Measurements from ENCODE around the gene BNC2.

Gene BNC2

DNA sequence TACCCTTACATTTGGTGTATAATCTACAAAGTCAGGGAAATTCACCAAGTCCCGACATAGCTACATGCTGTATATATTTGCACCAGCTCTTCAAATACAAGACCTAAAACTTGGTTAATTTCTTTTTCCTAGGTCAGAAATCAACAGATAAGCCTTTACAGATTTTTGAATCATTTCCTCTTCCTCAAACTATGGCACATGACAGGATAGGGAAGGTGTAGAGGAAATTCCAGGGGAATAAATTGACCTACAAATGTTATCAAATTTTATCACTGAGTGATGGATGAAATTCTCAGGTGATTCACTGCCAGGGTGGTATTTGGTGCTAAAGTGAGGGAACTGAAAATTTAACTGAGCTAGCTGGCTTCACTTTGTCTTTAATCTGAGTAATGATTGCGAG lies 360.0 kb downstream of the BNC2 start:
- H3K9me3 ChIP-seq (ENCODE audit: control insufficient read depth, low read length) = no peaks in the 10 kb centered on the region
- no peaks in the 10 kb centered on the region for H3K36me3 ChIP-seq (ENCODE audit: control insufficient read depth, insufficient read depth, low read length)
- H3K4me3 ChIP-seq (ENCODE audit: extremely low read depth, insufficient read depth, low read length, poor library complexity, severe bottlenecking) = no peak overlapping the region
- H3K27ac ChIP-seq (ENCODE audit: low read depth, low read length, severe bottlenecking) = no peak overlapping the region
- 100% methylated on average over 1 of the region's 2 CpGs for WGBS, 2 experiments (ENCODE audit: insufficient coverage in 2 of 2)
- peaks cover 46% of the 10 kb centered on the region for H3K4me1 ChIP-seq (ENCODE audit: control insufficient read depth, insufficient read depth, low read length, poor library complexity, severe bottlenecking)

DNA sequence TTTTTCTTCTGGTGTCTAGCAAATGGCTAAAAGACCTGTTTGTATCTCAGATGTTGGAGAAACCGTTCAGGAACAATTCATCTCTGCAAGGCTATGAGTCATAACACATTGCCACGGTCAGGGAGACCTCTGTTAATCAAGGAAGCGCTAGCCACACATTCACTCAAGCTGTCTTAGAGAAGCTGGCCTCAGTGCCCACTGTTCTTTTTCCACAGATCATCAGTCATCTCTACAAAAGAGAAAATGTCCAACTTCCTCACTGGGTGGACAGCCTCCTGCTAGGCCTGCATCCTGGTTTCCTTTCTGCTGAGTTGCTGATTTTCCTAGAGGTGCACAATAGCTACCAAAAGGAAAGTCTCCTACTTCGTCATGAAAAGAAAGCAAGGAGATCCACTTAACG lies 360.5 kb downstream of the BNC2 start:
- 65 to 87% methylated on average over 3 of the region's 5 CpGs for WGBS, 2 experiments (ENCODE audit: insufficient coverage in 2 of 2)
- no peak overlapping the region for H3K4me3 ChIP-seq (ENCODE audit: extremely low read depth, insufficient read depth, low read length, poor library complexity, severe bottlenecking)
- H3K27ac ChIP-seq (ENCODE audit: low read depth, low read length, severe bottlenecking) = no peak overlapping the region
- H3K9me3 ChIP-seq (ENCODE audit: control insufficient read depth, low read length) = no peaks in the 10 kb centered on the region
- no peaks in the 10 kb centered on the region for H3K36me3 ChIP-seq (ENCODE audit: control insufficient read depth, insufficient read depth, low read length)
- H3K4me1 ChIP-seq (ENCODE audit: control insufficient read depth, insufficient read depth, low read length, poor library complexity, severe bottlenecking) = peaks cover 45% of the 10 kb centered on the region

- 63% methylated on average over 2 of the region's 2 CpGs for WGBS, 2 experiments (ENCODE audit: insufficient coverage in 2 of 2)
- peaks cover 30% of the 10 kb centered on the region for H3K4me1 ChIP-seq (ENCODE audit: control insufficient read depth, insufficient read depth, low read length, poor library complexity, severe bottlenecking)
- no peak overlapping the region for H3K4me3 ChIP-seq (ENCODE audit: extremely low read depth, insufficient read depth, low read length, poor library complexity, severe bottlenecking)
- H3K9me3 ChIP-seq (ENCODE audit: control insufficient read depth, low read length) = no peaks in the 10 kb centered on the region
- H3K27ac ChIP-seq (ENCODE audit: low read depth, low read length, severe bottlenecking) = peak overlapping the region; percentile 83
- H3K36me3 ChIP-seq (ENCODE audit: control insufficient read depth, insufficient read depth, low read length) = no peaks in the 10 kb centered on the region
These were observed 365.3 kb downstream of the BNC2 start for GRCh38 chr9:16505199-16505598.

DNA sequence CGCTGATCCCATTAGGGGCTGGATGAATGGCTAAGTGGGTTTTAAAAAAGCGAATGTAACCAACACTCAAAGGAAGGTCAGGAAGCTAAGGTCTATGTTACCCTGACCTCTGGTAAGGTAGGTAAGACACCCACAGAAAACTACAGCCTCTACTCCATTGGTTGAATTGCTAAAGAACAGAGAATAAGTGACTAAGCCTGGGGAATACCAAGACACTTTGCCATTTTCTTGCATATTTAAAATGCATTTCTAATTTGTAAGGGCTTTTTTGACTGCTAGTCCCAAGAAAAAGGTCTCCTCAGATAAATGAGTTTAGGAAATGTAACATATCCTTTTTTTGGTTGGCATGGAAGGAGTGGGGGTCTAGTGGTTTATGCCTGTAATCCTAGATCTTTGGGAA lies 368.7 kb downstream of the BNC2 start:
- no peaks in the 10 kb centered on the region for H3K36me3 ChIP-seq (ENCODE audit: control insufficient read depth, insufficient read depth, low read length)
- no peaks in the 10 kb centered on the region for H3K9me3 ChIP-seq (ENCODE audit: control insufficient read depth, low read length)
- no peak overlapping the region for H3K27ac ChIP-seq (ENCODE audit: low read depth, low read length, severe bottlenecking)
- 92 to 100% methylated on average over 1 to 2 of the region's 2 CpGs for WGBS, 2 experiments (ENCODE audit: insufficient coverage in 2 of 2)
- H3K4me3 ChIP-seq (ENCODE audit: extremely low read depth, insufficient read depth, low read length, poor library complexity, severe bottlenecking) = no peak overlapping the region
- peaks cover 18% of the 10 kb centered on the region for H3K4me1 ChIP-seq (ENCODE audit: control insufficient read depth, insufficient read depth, low read length, poor library complexity, severe bottlenecking)

DNA sequence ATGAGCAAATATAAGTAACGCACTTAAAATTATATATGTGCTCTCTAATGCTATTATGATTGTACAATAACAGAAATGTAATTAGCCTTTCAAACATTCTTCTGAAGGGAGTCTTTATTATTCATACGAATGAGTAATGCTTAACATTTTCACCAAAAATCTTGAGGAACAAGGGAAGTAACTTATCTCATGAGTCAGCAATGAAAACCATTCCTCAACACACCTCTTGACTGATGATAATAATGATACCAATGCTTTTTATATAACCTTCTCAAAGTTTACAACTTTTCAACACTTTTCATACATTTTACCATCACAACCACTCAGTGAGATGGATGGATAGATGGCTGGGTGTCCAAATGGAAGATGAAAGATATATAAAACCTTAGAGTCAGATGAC lies 369.3 kb downstream of the BNC2 start:
- Histone ChIP-seq H3K27ac (ENCODE audit: low read depth, low read length, severe bottlenecking) (no peak overlapping the region), H3K36me3 (ENCODE audit: control insufficient read depth, insufficient read depth, low read length) (no peaks in the 10 kb centered on the region), H3K9me3 (ENCODE audit: control insufficient read depth, low read length) (no peaks in the 10 kb centered on the region), H3K4me1 (ENCODE audit: control insufficient read depth, insufficient read depth, low read length, poor library complexity, severe bottlenecking) (peaks cover 14% of the 10 kb centered on the region), H3K4me3 (ENCODE audit: extremely low read depth, insufficient read depth, low read length, poor library complexity, severe bottlenecking) (no peak overlapping the region)
- WGBS, 2 experiments (ENCODE audit: insufficient coverage in 2 of 2) = no CpG with 5 or more reads among the region's 2 CpGs

DNA sequence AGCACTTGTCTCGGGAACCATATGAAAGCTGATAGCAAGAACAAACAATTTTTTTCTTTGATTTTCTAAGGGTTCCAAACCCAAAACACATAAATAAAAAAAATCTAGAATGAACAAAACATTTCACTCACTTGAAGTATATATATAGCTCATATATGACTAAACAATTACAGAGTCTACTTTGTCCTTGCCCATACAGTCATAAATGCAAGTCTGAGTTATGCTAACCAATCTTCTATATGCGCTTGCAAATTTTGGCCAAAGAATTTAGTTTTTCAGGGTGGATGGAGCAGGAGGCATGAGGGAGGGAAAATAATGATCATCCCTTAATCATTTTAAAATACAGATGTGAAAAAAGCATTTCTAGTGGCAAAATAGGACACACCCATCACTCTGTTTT lies 370.1 kb downstream of the BNC2 start:
- no peaks in the 10 kb centered on the region for H3K9me3 ChIP-seq (ENCODE audit: control insufficient read depth, low read length)
- H3K27ac ChIP-seq (ENCODE audit: low read depth, low read length, severe bottlenecking) = no peak overlapping the region
- peaks cover 6% of the 10 kb centered on the region for H3K4me1 ChIP-seq (ENCODE audit: control insufficient read depth, insufficient read depth, low read length, poor library complexity, severe bottlenecking)
- WGBS, 2 experiments (ENCODE audit: insufficient coverage in 2 of 2) = 100% methylated on average over 1 of the region's 2 CpGs; no CpG with 5 or more reads in 1 of the 2 experiments
- H3K36me3 ChIP-seq (ENCODE audit: control insufficient read depth, insufficient read depth, low read length) = no peaks in the 10 kb centered on the region
- no peak overlapping the region for H3K4me3 ChIP-seq (ENCODE audit: extremely low read depth, insufficient read depth, low read length, poor library complexity, severe bottlenecking)

DNA sequence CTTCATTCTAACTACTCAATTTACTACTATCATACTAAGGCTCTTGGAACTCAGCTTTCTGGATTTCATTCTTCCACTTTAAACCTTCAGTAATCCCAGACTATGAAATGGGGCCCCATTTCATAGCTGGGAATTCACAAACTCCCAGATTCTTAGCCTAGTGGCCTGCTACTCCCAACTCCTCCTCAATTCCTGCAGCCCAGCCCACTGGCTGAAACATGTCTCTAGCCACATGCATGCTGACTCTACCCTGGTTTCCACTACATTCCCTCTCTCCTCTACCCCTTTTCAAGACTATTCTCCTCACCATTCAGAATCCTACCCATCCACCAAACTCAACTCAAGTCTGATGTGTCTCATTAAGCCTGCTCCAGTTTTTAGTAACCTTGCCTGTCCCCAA lies 370.6 kb downstream of the BNC2 start:
- no peaks in the 10 kb centered on the region for H3K9me3 ChIP-seq (ENCODE audit: control insufficient read depth, low read length)
- H3K4me1 ChIP-seq (ENCODE audit: control insufficient read depth, insufficient read depth, low read length, poor library complexity, severe bottlenecking) = peaks cover 3% of the 10 kb centered on the region
- no peaks in the 10 kb centered on the region for H3K36me3 ChIP-seq (ENCODE audit: control insufficient read depth, insufficient read depth, low read length)
- H3K4me3 ChIP-seq (ENCODE audit: extremely low read depth, insufficient read depth, low read length, poor library complexity, severe bottlenecking) = no peak overlapping the region
- H3K27ac ChIP-seq (ENCODE audit: low read depth, low read length, severe bottlenecking) = no peak overlapping the region

DNA sequence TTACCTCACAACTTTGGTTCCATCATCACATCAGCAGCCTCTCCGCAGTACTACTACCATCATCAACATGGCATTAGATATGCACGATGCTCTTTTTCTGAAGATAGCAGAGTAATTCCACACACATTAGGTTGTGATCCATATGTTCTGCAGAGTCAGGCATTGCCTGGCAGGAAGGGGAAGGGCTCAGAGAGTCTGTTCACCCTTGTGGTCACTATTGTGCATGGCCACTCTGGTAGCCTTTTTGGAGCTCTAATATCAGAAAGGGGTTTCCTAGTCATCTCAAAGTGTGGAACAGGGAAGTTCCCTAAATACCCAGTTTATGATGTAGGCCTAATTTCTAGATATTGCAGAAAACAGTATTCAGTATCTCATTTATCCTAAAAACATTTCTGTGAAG lies 373.6 kb downstream of the BNC2 start:
- H3K27ac ChIP-seq (ENCODE audit: low read depth, low read length, severe bottlenecking) = no peak overlapping the region
- no peaks in the 10 kb centered on the region for H3K4me1 ChIP-seq (ENCODE audit: control insufficient read depth, insufficient read depth, low read length, poor library complexity, severe bottlenecking)
- H3K9me3 ChIP-seq (ENCODE audit: control insufficient read depth, low read length) = no peaks in the 10 kb centered on the region
- H3K4me3 ChIP-seq (ENCODE audit: extremely low read depth, insufficient read depth, low read length, poor library complexity, severe bottlenecking) = no peak overlapping the region
- H3K36me3 ChIP-seq (ENCODE audit: control insufficient read depth, insufficient read depth, low read length) = no peaks in the 10 kb centered on the region
- 100% methylated on average over 1 of the region's 2 CpGs; no CpG with 5 or more reads in 1 of the 2 experiments for WGBS, 2 experiments (ENCODE audit: insufficient coverage in 2 of 2)

GRCh38 chr9:16487915-16488314 lies 382.6 kb downstream of the BNC2 start:
- H3K27ac ChIP-seq (ENCODE audit: low read depth, low read length, severe bottlenecking) = no peak overlapping the region

DNA sequence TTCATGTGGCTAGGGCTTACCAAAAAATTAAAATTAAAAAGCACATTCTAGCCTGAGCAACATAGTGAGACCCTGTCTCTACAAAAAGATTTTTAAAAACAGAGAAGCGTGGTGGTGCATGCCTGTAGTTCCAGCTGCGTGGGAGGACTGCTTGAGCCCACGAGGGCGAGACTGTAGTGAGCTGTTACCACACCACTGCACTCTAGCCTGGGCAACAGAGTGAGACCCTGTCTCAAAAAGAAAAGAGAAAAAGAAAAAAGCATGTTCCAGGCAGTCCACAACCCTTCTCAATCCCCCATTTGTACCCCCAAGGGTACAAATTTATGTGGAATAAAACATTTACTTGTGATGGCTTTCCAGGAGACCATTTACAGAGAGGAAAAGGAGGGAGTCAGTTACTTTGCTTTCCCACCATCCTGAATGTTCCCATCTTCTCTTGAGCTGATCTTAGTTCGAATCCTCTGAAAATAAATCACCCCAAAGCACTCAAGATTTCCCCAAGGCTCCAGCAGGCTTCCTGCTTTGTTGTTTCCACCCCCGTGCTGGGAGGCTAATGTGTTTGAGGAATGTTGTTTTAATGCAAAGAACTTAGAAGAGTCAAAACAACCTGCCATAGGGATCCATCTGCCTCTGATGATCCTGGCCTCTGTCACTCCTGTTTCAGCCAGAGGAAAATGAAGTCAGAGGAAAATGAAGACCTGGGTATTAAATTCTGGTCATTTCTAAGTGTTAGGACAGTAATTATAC lies 384.7 kb downstream of the BNC2 start:
- H3K9me3 ChIP-seq (ENCODE audit: control insufficient read depth, low read length) = no peaks in the 10 kb centered on the region
- WGBS, 2 experiments (ENCODE audit: insufficient coverage in 2 of 2) = 71 to 88% methylated on average over 4 to 5 of the region's 6 CpGs
- no peak overlapping the region for H3K27ac ChIP-seq (ENCODE audit: low read depth, low read length, severe bottlenecking)
- H3K36me3 ChIP-seq (ENCODE audit: control insufficient read depth, insufficient read depth, low read length) = no peaks in the 10 kb centered on the region
- H3K4me3 ChIP-seq (ENCODE audit: extremely low read depth, insufficient read depth, low read length, poor library complexity, severe bottlenecking) = no peak overlapping the region
- H3K4me1 ChIP-seq (ENCODE audit: control insufficient read depth, insufficient read depth, low read length, poor library complexity, severe bottlenecking) = no peaks in the 10 kb centered on the region

More at GRCh38 chr9:16487915-16488314, 382.6 kb downstream of the BNC2 start:
- 69 to 82% methylated on average over 4 of the region's 7 CpGs for WGBS, 2 experiments (ENCODE audit: insufficient coverage in 2 of 2)
- Histone ChIP-seq H3K4me3 (ENCODE audit: extremely low read depth, insufficient read depth, low read length, poor library complexity, severe bottlenecking) (no peak overlapping the region), H3K4me1 (ENCODE audit: control insufficient read depth, insufficient read depth, low read length, poor library complexity, severe bottlenecking) (no peaks in the 10 kb centered on the region), H3K9me3 (ENCODE audit: control insufficient read depth, low read length) (no peaks in the 10 kb centered on the region), H3K36me3 (ENCODE audit: control insufficient read depth, insufficient read depth, low read length) (no peaks in the 10 kb centered on the region)

DNA sequence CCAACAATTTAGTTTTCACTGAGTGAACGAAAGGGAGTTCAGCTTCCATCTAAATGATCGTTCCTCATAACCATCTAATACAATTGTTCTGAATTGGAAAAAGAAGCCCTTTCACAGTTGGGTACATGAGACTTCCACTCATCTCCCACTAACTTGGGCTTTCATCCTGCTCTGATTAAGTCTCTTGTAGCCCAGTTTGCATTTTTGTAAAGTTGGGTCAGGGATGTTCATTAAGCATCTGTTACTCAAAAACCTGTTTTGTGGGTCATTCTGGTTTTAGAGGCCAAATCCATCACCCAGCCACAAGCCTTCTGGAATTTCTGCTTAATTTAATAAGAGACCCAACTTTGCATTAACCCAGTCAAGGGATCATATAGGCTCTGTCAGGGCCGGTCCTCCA lies 385.3 kb downstream of the BNC2 start:
- Histone ChIP-seq H3K4me3 (ENCODE audit: extremely low read depth, insufficient read depth, low read length, poor library complexity, severe bottlenecking) (no peak overlapping the region), H3K36me3 (ENCODE audit: control insufficient read depth, insufficient read depth, low read length) (no peaks in the 10 kb centered on the region), H3K9me3 (ENCODE audit: control insufficient read depth, low read length) (no peaks in the 10 kb centered on the region), H3K4me1 (ENCODE audit: control insufficient read depth, insufficient read depth, low read length, poor library complexity, severe bottlenecking) (no peaks in the 10 kb centered on the region), H3K27ac (ENCODE audit: low read depth, low read length, severe bottlenecking) (no peak overlapping the region)
- 87 to 100% methylated on average over 3 of the region's 3 CpGs for WGBS, 2 experiments (ENCODE audit: insufficient coverage in 2 of 2)

All from mesodermal cell (in vitro differentiated cells).